Prostate gland (tissue), 2 donors: Measurements from ENCODE around the gene CNTN6. TPM values are rescaled to one million over a fixed set of nuclear protein-coding genes. Genes with fewer than 3 reads are reported as not detected.

Source experiments
- DNase-seq: peaks from one replicate; pipeline ENCODE4 v3.0.0-alpha.2; 2019; ENCODE audit warnings: low spot score
- H3K27ac ChIP-seq, 2 donors: fragments of 200-600 bp; sonication (generic); 2 replicates each; pipeline ENCODE4 v1.5.1; 2017 to 2019
- H3K27me3 ChIP-seq: fragments of 200-600 bp; sonication (generic); replicated peaks from 2 replicates; pipeline ENCODE4 v1.5.1; 2019; ENCODE audit not compliant: insufficient read depth
- H3K36me3 ChIP-seq, 2 donors: fragments of 200-600 bp; sonication (generic); 1 replicate in 1 of 2; 2 replicates in 1 of 2; pipeline versions ENCODE4 v1.5.1 to v1.8.1; 2017 to 2019
- H3K4me1 ChIP-seq: fragments of 200-600 bp; sonication (generic); replicated peaks from 2 replicates; pipeline ENCODE4 v1.5.1; 2019
- H3K4me3 ChIP-seq, 2 donors: fragments of 200-600 bp; sonication (generic); 2 replicates each; pipeline ENCODE4 v1.5.1; 2017 to 2019
- H3K9me3 ChIP-seq: fragments of 200-600 bp; sonication (generic); 2 replicates; pipeline ENCODE4 v1.5.1; 2017
- POLR2A ChIP-seq: fragments of 450-650 bp; IDR thresholded peaks from one replicate; pipeline ENCODE4 v1.6.1; 2016; ENCODE audit warnings: antibody characterized with exemption, mild to moderate bottlenecking
- POLR2AphosphoS5 ChIP-seq: sonication (generic); formaldehyde crosslinking; IDR thresholded peaks from one replicate; pipeline ENCODE4 v1.6.1; 2017; ENCODE audit warnings: antibody characterized with exemption
- WGBS: methylation state at CpG from one replicate; pipeline ENCODE4 v1.1.5; 2018; 5-methylcytosine and 5-hydroxymethylcytosine counted together
- intact Hi-C: fragments of 100-400 bp; cut with DNase I; formaldehyde crosslinking; loops from one replicate; pipeline ENCODE4 v1.14.2; 2022
- total RNA-seq, 2 donors: library from RNA; depleted of rRNA; stranded (reverse); fragments of >200 nt; gene quantifications; one replicate each; pipeline ENCODE4 v1.1.0, GENCODE V29; 2016
- TF ChIP-seq, protein P1 (sequence below), 4 experiments: fragments of 200-600 bp in 2 of 4; fragments of 450-650 bp in 2 of 4; sonication (generic) in 2 of 4; IDR thresholded peaks; 1 replicate in 3 of 4; 2 replicates in 1 of 4; pipeline ENCODE4 v1.5.1; 2016 to 2019; ENCODE audit warnings: antibody characterized with exemption in 4 of 4, mild to moderate bottlenecking in 2 of 4, moderate library complexity in 2 of 4

CNTN6 gene
- total RNA-seq, 2 donors from 2014 or later, result not detected

DNA sequence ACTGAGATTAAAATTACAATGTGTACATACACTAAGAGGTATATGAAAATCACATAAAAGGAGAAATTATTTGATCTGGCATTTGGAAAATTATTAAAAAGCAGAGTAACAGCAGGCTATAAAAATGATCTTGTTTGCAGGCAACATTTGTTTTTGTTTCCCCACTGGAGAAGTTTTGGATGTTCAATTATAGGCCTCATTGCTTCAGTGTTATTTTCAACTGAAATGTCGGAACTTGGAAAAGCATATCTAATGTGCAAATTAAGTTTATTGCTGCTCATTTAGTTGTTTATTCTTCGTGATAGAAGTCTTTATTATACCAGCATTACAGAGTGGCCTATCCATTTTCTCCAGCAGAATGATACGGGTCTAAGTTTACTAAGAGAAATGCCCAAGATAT lies 263.3 kb downstream of the CNTN6 start:
- TF ChIP-seq POLR2AphosphoS5 (no peak), POLR2A (no peak)
- TF ChIP-seq, protein P1, sequence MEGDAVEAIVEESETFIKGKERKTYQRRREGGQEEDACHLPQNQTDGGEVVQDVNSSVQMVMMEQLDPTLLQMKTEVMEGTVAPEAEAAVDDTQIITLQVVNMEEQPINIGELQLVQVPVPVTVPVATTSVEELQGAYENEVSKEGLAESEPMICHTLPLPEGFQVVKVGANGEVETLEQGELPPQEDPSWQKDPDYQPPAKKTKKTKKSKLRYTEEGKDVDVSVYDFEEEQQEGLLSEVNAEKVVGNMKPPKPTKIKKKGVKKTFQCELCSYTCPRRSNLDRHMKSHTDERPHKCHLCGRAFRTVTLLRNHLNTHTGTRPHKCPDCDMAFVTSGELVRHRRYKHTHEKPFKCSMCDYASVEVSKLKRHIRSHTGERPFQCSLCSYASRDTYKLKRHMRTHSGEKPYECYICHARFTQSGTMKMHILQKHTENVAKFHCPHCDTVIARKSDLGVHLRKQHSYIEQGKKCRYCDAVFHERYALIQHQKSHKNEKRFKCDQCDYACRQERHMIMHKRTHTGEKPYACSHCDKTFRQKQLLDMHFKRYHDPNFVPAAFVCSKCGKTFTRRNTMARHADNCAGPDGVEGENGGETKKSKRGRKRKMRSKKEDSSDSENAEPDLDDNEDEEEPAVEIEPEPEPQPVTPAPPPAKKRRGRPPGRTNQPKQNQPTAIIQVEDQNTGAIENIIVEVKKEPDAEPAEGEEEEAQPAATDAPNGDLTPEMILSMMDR (IDR thresholded peaks at IDR 0.05), result no peak
- Histone ChIP-seq H3K4me1 (no peaks in the 10 kb centered on the region), H3K27me3 (no peaks in the 10 kb centered on the region), H3K9me3 (no peaks in the 10 kb centered on the region), H3K36me3 (no peaks in the 10 kb centered on the region), H3K27ac (no peak overlapping the region), H3K4me3 (no peak overlapping the region)
- DNase-seq, result no peak
- intact Hi-C loops, result no loop called here
- WGBS, result 31% methylated on average over 3 of the region's 3 CpGs

DNA sequence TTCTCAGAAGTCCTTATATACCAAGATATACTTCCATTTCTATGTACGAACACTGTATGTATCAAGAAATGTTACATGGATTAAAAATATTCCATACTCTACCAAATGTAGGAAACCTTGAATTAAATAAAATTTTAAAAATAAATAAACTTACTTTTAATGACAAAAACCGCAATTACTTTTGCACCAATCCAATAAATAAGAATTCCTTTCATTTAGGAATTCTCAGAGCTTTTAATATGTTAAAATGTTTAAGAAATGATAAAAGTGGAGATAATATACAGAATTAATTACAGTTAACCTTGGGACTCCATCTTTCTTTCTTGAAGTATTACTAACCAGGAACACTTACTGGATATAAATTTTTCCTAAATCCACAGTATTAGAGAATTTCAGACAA lies 272.7 kb downstream of the CNTN6 start:
- Histone ChIP-seq H3K36me3 (no peaks in the 10 kb centered on the region), H3K27ac (no peak overlapping the region), H3K4me3 (no peak overlapping the region), H3K4me1 (no peaks in the 10 kb centered on the region), H3K9me3 (no peaks in the 10 kb centered on the region), H3K27me3 (no peaks in the 10 kb centered on the region)
- intact Hi-C loops, result no loop called here
- TF ChIP-seq POLR2AphosphoS5, result no peak
- DNase-seq, result no peak
- WGBS, result 90% methylated on average over 2 of the region's 2 CpGs

DNA sequence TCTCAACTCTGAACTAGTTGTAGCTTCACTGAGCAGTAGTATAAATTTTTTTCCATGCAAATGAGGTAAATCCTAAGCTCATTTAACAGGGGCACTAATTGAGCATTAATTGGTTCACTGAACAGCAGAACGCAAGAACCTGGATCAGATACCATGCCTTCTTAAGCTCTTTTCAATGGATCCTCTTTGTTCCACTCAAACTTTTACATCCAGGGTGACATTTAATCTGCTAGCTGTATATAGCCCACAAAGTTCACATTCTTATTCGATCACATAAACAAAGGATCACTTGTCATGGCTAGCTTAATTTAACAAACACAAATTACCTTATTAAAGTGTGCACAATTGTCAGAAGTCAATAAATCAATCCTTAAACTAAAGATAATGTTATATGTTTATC lies 281.6 kb downstream of the CNTN6 start:
- H3K36me3 ChIP-seq, result no peaks in the 10 kb centered on the region
- TF ChIP-seq, protein P1 (IDR thresholded peaks at IDR 0.05), result no peak
- TF ChIP-seq POLR2AphosphoS5 (no peak), POLR2A (no peak)
- H3K27me3 ChIP-seq, result no peaks in the 10 kb centered on the region
- no peak overlapping the region for H3K27ac ChIP-seq
- WGBS, result 32% methylated on average over 2 of the region's 2 CpGs
- H3K4me1 ChIP-seq, result no peaks in the 10 kb centered on the region
- no peak overlapping the region for H3K4me3 ChIP-seq
- intact Hi-C loops, result no loop called here
- DNase-seq, result no peak
- no peaks in the 10 kb centered on the region for H3K9me3 ChIP-seq

DNA sequence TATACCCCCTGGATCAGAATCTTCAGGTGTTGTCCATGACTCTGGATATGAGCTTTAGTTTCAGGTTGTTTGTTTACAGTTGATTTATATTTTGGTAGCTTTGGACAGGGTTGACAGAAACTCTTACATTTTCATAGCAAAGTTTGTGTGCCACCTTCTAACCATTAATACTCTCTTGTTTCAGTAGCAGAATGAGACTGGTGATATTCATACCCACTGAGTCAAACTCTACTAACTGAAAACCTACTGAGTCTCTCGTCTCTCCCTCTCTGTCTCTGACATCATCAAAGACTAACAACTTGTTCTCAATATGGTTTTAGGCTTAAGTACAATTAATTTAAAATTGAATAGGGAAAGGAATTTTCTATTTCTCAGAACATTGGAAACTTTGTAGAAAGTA lies 282.3 kb downstream of the CNTN6 start:
- TF ChIP-seq POLR2AphosphoS5 (no peak), POLR2A (no peak)
- TF ChIP-seq, protein P1 (IDR thresholded peaks at IDR 0.05), result no peak
- 61% methylated on average over 1 of the region's 1 CpG for WGBS
- no peak overlapping the region for H3K27ac ChIP-seq
- H3K27me3 ChIP-seq, result no peaks in the 10 kb centered on the region
- no peaks in the 10 kb centered on the region for H3K4me1 ChIP-seq
- no peaks in the 10 kb centered on the region for H3K9me3 ChIP-seq
- intact Hi-C loops, result no loop called here
- H3K36me3 ChIP-seq, result no peaks in the 10 kb centered on the region
- no peak for DNase-seq
- H3K4me3 ChIP-seq, result no peak overlapping the region

DNA sequence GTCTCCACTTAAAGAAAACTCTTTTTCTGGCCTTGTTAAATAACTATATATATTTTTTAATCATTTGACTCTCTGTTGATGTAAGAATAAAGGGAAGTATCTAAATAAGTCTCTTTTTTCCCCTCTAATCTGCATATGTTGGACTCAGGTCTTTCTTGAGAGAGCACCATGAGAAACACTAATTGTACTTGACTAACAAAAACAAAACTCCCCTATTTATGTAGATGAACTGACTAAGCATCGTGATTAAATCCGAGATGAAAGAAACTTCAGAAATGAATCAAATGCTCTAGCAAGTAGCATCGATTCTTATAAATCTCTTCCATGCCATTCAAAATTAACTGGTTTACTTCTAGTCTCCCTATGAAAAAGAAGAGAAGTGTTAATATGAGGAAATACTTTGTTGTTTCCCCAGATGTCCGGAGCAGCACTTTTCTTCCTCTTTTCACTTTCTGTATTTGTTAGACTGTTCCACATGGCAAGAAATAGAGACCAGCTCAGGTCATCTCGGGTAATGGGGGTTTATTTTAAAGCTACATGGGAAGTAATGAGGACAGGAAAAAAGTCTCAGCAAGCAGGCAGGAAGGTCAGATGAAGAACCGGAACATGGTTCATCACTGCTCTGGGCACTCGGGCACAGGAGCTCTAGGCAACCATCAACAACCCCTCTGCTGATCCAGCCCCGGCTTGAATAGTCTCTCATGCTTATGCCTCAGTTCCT lies 288.3 kb downstream of the CNTN6 start:
- DNase-seq, result no peak
- 86% methylated on average over 8 of the region's 8 CpGs for WGBS
- no peak for TF ChIP-seq POLR2A
- TF ChIP-seq POLR2AphosphoS5, result no peak
- TF ChIP-seq, protein P1 (IDR thresholded peaks at IDR 0.05), result no peak
- Histone ChIP-seq H3K9me3 (no peaks in the 10 kb centered on the region), H3K27me3 (no peaks in the 10 kb centered on the region), H3K36me3 (no peaks in the 10 kb centered on the region), H3K4me1 (no peaks in the 10 kb centered on the region), H3K27ac (no peak overlapping the region), H3K4me3 (no peak overlapping the region)
- intact Hi-C loops, result no loop called here
